Measurements from ENCODE around the gene TULP4.
"Not testable (repeated sequence)": the region's sequence is repeated elsewhere in the genome, so short reads cannot be mapped to it uniquely, and the experiment has no call there.

Gene TULP4

GRCh38 chr6:158295976-158296853 lies 16.1 kb upstream of the TULP4 start:
- DNase-seq (ENCODE audit: low read depth in 2 of 2) = not testable (repeated sequence)

GRCh38 chr6:158296854-158297324 lies 15.4 kb upstream of the TULP4 start:
- not testable (repeated sequence) for DNase-seq (ENCODE audit: low read depth in 2 of 2)

- DNase-seq (ENCODE audit: low read depth in 2 of 2) = not testable (repeated sequence)
Measured at GRCh38 chr6:158297657-158298056, 14.6 kb upstream of the TULP4 start.

- not testable (repeated sequence) for DNase-seq (ENCODE audit: low read depth in 2 of 2)
Measured at GRCh38 chr6:158300306-158301143, 11.7 kb upstream of the TULP4 start.

- not testable (repeated sequence) for DNase-seq (ENCODE audit: low read depth in 2 of 2)
Measured at GRCh38 chr6:158301561-158301960, 10.7 kb upstream of the TULP4 start.

- DNase-seq (ENCODE audit: low read depth in 2 of 2) = not testable (repeated sequence)
Measured at GRCh38 chr6:158302195-158302796, 10.0 kb upstream of the TULP4 start.

- no peak for DNase-seq (ENCODE audit: low read depth in 2 of 2)
Measured at GRCh38 chr6:158303210-158303731, 9.0 kb upstream of the TULP4 start.

GRCh38 chr6:158304254-158304653 lies 8.0 kb upstream of the TULP4 start:
- no peak for DNase-seq (ENCODE audit: low read depth in 2 of 2)

- no peak for DNase-seq (ENCODE audit: low read depth in 2 of 2)
Measured at GRCh38 chr6:158309814-158310213, 2.5 kb upstream of the TULP4 start.

GRCh38 chr6:158311193-158311592 lies 1.1 kb upstream of the TULP4 start:
- no peak for DNase-seq (ENCODE audit: low read depth in 2 of 2)

- DNase-seq (ENCODE audit: low read depth in 2 of 2) = no peak
Measured at GRCh38 chr6:158311626-158312025, 639 bp upstream of the TULP4 start.

- DNase-seq (ENCODE audit: low read depth in 2 of 2) = no peak
Measured at GRCh38 chr6:158312672-158313397, 570 bp downstream of the TULP4 start.

GRCh38 chr6:158313989-158314388 lies 1.7 kb downstream of the TULP4 start:
- DNase-seq (ENCODE audit: low read depth in 2 of 2) = no peak

GRCh38 chr6:158314737-158315136 lies 2.5 kb downstream of the TULP4 start:
- DNase-seq (ENCODE audit: low read depth in 2 of 2) = no peak

GRCh38 chr6:158316022-158316421 lies 3.8 kb downstream of the TULP4 start:
- DNase-seq (ENCODE audit: low read depth in 2 of 2) = no peak

GRCh38 chr6:158321960-158322359 lies 9.7 kb downstream of the TULP4 start:
- no peak for DNase-seq (ENCODE audit: low read depth in 2 of 2)

GRCh38 chr6:158322400-158322723 lies 10.1 kb downstream of the TULP4 start:
- no peak for DNase-seq (ENCODE audit: low read depth in 2 of 2)

GRCh38 chr6:158322724-158323560 lies 10.7 kb downstream of the TULP4 start:
- DNase-seq (ENCODE audit: low read depth in 2 of 2) = no peak

GRCh38 chr6:158323561-158323958 lies 11.3 kb downstream of the TULP4 start:
- no peak for DNase-seq (ENCODE audit: low read depth in 2 of 2)

GRCh38 chr6:158324136-158324535 lies 11.9 kb downstream of the TULP4 start:
- no peak for DNase-seq (ENCODE audit: low read depth in 2 of 2)

Data from stimulated activated CD4-positive, alpha-beta T cell treated with anti-CD3 and anti-CD28 coated beads, Interleukin-1b, Interleukin-23, amount 100 ng/mL, for 4 hours (primary cell).